Measurements from ENCODE around the gene MEF2D. TPM values are rescaled to one million over a fixed set of nuclear protein-coding genes. Genes with fewer than 3 reads are reported as not detected.

Gene MEF2D
- total RNA-seq (2014; rRNA removed; shearing (Covaris generic)), result 7.0 and 9.8 TPM in 2 replicates

DNA sequence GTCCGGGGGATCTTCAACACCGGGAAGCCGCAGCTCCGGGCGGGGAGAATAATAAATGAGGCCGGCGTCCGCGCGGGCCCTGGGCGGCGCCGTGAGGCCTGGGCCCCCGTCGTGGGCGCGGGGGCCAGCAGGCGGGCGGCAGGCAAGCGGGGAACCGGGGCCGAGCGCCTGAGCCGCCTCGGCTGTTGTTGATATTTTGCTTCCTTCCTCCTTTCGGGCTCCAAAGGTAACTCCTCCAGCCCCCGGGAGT, at the start of gene MEF2D:
MEF2D (minus strand) TSS at position 233 of the 250 bp plus-strand sequence. CDS start 17,483 bp downstream, outside the sequence.
- Histone ChIP-seq H3K27ac (peak within 1 kb of the TSS; percentile 99), H3K4me3 (peak within 1 kb of the TSS; percentile 88), H3K36me3 (peaks cover 6% of the 10 kb centered on the region), H3K9me3 (replicated peaks) (no peaks in the 10 kb centered on the region), H3K27me3 (replicated peaks) (no peaks in the 10 kb centered on the region), H3K4me1 (replicated peaks) (peaks cover 69% of the 10 kb centered on the region)
- DNase-seq (ENCODE audit: low read depth in 1 of 2, low spot score in 2 of 2), result no peak

- H3K27me3 ChIP-seq (replicated peaks), result no peaks in the 10 kb centered on the region
- no peak overlapping the region for H3K4me3 ChIP-seq
- peaks cover 100% of the 10 kb centered on the region for H3K36me3 ChIP-seq
- H3K9me3 ChIP-seq (replicated peaks), result no peaks in the 10 kb centered on the region
- no peak for DNase-seq (ENCODE audit: low read depth in 1 of 2, low spot score in 2 of 2)
- no peak overlapping the region for H3K27ac ChIP-seq
- 0 out of 2 replicates have a peak, but pooled peaks cover 4% of the 10 kb centered on the region for H3K4me1 ChIP-seq (replicated peaks)
Observed at GRCh38 chr1:156550346-156550745, 49.8 kb upstream of the MEF2D start.

DNA sequence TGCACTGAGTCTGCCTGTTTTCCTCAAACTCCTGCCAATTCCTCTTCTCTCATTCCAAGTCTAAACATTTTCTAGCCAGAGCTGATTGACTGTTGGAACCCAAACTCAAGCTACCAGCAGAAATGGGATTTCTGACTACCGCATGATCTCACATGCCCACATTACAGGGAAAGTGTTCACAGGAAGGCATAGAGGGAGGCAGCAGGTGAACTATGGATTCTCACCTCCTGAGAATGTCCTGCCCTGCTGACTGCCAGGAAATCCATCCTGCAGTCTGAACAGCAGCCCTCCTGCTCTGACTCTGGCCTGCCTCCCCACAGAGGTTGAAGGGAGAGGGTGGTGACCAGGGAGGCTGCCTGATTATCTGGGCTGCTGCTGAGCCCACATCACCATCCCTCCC, 49.3 kb upstream of the MEF2D start:
- 0 out of 2 replicates have a peak, but pooled peaks cover 4% of the 10 kb centered on the region for H3K4me1 ChIP-seq (replicated peaks)
- H3K9me3 ChIP-seq (replicated peaks), result no peaks in the 10 kb centered on the region
- H3K27ac ChIP-seq, result no peak overlapping the region
- no peak for DNase-seq (ENCODE audit: low read depth in 1 of 2, low spot score in 2 of 2)
- H3K4me3 ChIP-seq, result no peak overlapping the region
- no peaks in the 10 kb centered on the region for H3K27me3 ChIP-seq (replicated peaks)
- peaks cover 99% of the 10 kb centered on the region for H3K36me3 ChIP-seq

DNA sequence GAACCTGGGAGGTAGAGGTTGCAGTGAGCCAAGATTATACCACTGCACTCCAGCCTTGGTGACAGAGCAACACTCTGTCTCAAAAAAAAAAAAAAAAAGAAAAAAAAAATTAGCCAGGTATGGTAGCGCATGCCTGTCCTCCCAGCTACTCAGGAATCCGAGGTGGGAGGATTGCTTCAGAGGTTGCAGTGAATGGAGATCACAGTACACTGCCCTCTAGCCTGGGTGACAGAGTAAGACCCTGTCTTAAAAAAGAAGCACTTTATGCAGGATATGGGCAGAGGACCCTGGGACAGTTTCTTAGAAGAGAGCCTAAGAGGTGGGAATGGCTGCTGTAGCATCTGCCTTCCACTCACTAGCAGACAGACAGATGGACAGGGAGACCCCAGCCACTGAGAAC, 48.8 kb upstream of the MEF2D start:
- no peak overlapping the region for H3K4me3 ChIP-seq
- H3K27me3 ChIP-seq (replicated peaks), result no peaks in the 10 kb centered on the region
- no peak overlapping the region for H3K27ac ChIP-seq
- no peaks in the 10 kb centered on the region for H3K9me3 ChIP-seq (replicated peaks)
- no peak for DNase-seq (ENCODE audit: low read depth in 1 of 2, low spot score in 2 of 2)
- H3K36me3 ChIP-seq, result peaks cover 99% of the 10 kb centered on the region
- 0 out of 2 replicates have a peak, but pooled peaks cover 4% of the 10 kb centered on the region for H3K4me1 ChIP-seq (replicated peaks)

- H3K36me3 ChIP-seq, result peaks cover 99% of the 10 kb centered on the region
- 0 out of 2 replicates have a peak, but pooled peaks cover 4% of the 10 kb centered on the region for H3K4me1 ChIP-seq (replicated peaks)
- DNase-seq (ENCODE audit: low read depth in 1 of 2, low spot score in 2 of 2), result no peak
- no peaks in the 10 kb centered on the region for H3K9me3 ChIP-seq (replicated peaks)
- H3K27ac ChIP-seq, result no peak overlapping the region
- H3K27me3 ChIP-seq (replicated peaks), result no peaks in the 10 kb centered on the region
- H3K4me3 ChIP-seq, result no peak overlapping the region
Observed at GRCh38 chr1:156547982-156548381, 47.4 kb upstream of the MEF2D start.

GRCh38 chr1:156547434-156547833, 46.9 kb upstream of the MEF2D start:
- H3K27ac ChIP-seq, result no peak overlapping the region
- H3K27me3 ChIP-seq (replicated peaks), result no peaks in the 10 kb centered on the region
- no peak for DNase-seq (ENCODE audit: low read depth in 1 of 2, low spot score in 2 of 2)
- H3K36me3 ChIP-seq, result peaks cover 99% of the 10 kb centered on the region
- no peaks in the 10 kb centered on the region for H3K9me3 ChIP-seq (replicated peaks)
- H3K4me3 ChIP-seq, result no peak overlapping the region
- 0 out of 2 replicates have a peak, but pooled peaks cover 4% of the 10 kb centered on the region for H3K4me1 ChIP-seq (replicated peaks)

DNA sequence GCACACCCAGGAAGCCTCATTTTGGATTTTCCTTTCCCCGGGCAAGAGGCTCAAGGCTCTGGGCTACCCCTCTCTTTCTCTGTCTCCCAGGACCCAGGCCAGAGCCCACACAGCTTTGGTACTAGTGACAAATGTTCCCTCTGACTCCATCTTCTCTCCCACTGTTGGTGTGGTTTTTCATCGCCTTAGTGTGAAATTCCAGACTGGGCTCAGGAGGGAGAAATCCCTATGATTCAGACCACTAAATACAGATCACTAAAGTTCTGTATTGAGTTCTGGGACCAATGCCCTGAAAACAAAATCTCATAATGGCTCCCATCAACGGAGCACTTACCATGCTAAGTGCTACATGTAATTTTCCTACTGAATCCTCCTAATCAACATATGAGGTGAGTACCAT, 45.7 kb upstream of the MEF2D start:
- H3K36me3 ChIP-seq, result peaks cover 99% of the 10 kb centered on the region
- no peaks in the 10 kb centered on the region for H3K4me1 ChIP-seq (replicated peaks)
- H3K4me3 ChIP-seq, result no peak overlapping the region
- H3K9me3 ChIP-seq (replicated peaks), result no peaks in the 10 kb centered on the region
- H3K27ac ChIP-seq, result no peak overlapping the region
- DNase-seq (ENCODE audit: low read depth in 1 of 2, low spot score in 2 of 2), result no peak
- H3K27me3 ChIP-seq (replicated peaks), result no peaks in the 10 kb centered on the region

GRCh38 chr1:156544592-156545102, 44.1 kb upstream of the MEF2D start:
- Histone ChIP-seq H3K36me3 (peaks cover 99% of the 10 kb centered on the region), H3K4me1 (replicated peaks) (no peaks in the 10 kb centered on the region), H3K27me3 (replicated peaks) (no peaks in the 10 kb centered on the region), H3K9me3 (replicated peaks) (no peaks in the 10 kb centered on the region), H3K4me3 (no peak overlapping the region), H3K27ac (no peak overlapping the region)
- DNase-seq (ENCODE audit: low read depth in 1 of 2, low spot score in 2 of 2), result no peak

DNA sequence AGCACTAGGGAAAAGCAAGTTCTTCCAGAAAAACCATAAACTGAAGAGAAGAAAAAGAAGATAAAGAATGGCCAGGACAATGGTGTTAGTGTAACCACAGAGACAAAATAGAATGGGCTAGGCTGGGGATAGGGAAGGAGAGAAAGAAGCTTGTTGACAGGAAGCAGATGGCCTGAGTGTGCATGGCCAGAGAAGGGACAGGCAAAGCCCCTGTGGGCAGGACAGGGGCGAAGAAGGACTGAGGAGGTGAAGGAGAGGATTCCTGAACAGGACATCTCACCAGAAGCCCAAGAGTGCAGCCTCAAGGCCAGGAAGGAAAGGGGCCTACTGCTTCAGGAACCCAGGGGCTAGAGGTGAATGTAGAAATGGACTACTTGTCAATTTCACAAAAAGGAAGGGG, 42.5 kb upstream of the MEF2D start:
- no peak for DNase-seq (ENCODE audit: low read depth in 1 of 2, low spot score in 2 of 2)
- no peaks in the 10 kb centered on the region for H3K27me3 ChIP-seq (replicated peaks)
- no peaks in the 10 kb centered on the region for H3K9me3 ChIP-seq (replicated peaks)
- no peaks in the 10 kb centered on the region for H3K4me1 ChIP-seq (replicated peaks)
- H3K27ac ChIP-seq, result no peak overlapping the region
- H3K4me3 ChIP-seq, result no peak overlapping the region
- H3K36me3 ChIP-seq, result peaks cover 99% of the 10 kb centered on the region

DNA sequence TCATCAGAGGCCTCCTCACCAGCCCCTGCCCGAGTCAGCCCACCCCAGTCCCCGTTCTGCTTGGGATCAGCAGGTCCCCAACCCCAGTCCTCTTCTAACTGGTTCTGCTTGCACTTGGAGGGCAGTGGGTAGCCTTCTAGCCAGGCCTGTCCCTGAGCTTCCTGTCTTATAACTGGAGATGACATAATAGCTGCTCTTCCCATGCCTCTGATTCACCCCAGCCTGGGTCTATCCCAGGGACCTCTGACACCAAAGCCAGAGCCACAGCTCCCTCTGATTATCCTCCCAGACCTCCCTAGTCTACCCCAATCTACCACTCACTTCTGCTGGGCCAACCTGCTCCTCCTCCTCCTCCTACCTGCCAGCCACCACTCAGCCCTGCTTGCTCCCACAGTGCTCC, 40.4 kb upstream of the MEF2D start:
- Histone ChIP-seq H3K4me3 (no peak overlapping the region), H3K4me1 (replicated peaks) (no peaks in the 10 kb centered on the region), H3K36me3 (peaks cover 99% of the 10 kb centered on the region), H3K9me3 (replicated peaks) (no peaks in the 10 kb centered on the region), H3K27me3 (replicated peaks) (no peaks in the 10 kb centered on the region), H3K27ac (no peak overlapping the region)
- no peak for DNase-seq (ENCODE audit: low read depth in 1 of 2, low spot score in 2 of 2)

- peaks cover 100% of the 10 kb centered on the region for H3K36me3 ChIP-seq
- no peak overlapping the region for H3K27ac ChIP-seq
- no peak for DNase-seq (ENCODE audit: low read depth in 1 of 2, low spot score in 2 of 2)
- H3K27me3 ChIP-seq (replicated peaks), result no peaks in the 10 kb centered on the region
- no peak overlapping the region for H3K4me3 ChIP-seq
- H3K4me1 ChIP-seq (replicated peaks), result no peaks in the 10 kb centered on the region
- H3K9me3 ChIP-seq (replicated peaks), result no peaks in the 10 kb centered on the region
Observed at GRCh38 chr1:156539818-156540355, 39.3 kb upstream of the MEF2D start.

- H3K36me3 ChIP-seq, result peaks cover 100% of the 10 kb centered on the region
- H3K4me1 ChIP-seq (replicated peaks), result no peaks in the 10 kb centered on the region
- no peak for DNase-seq (ENCODE audit: low read depth in 1 of 2, low spot score in 2 of 2)
- no peaks in the 10 kb centered on the region for H3K27me3 ChIP-seq (replicated peaks)
- H3K4me3 ChIP-seq, result no peak overlapping the region
- no peak overlapping the region for H3K27ac ChIP-seq
- no peaks in the 10 kb centered on the region for H3K9me3 ChIP-seq (replicated peaks)
Observed at GRCh38 chr1:156538711-156539440, 38.3 kb upstream of the MEF2D start.

DNA sequence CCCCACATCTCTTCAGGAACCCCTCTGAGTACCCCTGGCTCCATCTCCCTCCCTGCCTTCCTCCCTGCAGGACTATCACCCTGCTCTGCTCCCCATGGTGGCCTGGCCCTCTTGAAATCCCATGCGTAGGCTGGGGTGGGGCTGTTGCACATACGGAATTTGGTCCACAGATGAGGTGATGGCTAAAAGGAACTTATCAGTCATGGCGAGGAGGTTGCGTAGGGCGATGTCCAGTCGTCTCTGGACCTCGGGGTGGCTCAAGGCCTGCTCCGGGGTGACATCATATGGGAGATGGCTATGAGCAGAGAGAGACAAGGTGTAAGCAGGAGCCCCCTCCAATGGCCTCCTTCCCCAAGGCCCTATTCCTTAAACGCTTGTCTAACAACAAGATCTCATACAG, 36.5 kb upstream of the MEF2D start:
- DNase-seq (ENCODE audit: low read depth in 1 of 2, low spot score in 2 of 2), result no peak
- H3K9me3 ChIP-seq (replicated peaks), result no peaks in the 10 kb centered on the region
- H3K4me3 ChIP-seq, result no peak overlapping the region
- H3K27me3 ChIP-seq (replicated peaks), result no peaks in the 10 kb centered on the region
- no peaks in the 10 kb centered on the region for H3K4me1 ChIP-seq (replicated peaks)
- peaks cover 100% of the 10 kb centered on the region for H3K36me3 ChIP-seq
- no peak overlapping the region for H3K27ac ChIP-seq

DNA sequence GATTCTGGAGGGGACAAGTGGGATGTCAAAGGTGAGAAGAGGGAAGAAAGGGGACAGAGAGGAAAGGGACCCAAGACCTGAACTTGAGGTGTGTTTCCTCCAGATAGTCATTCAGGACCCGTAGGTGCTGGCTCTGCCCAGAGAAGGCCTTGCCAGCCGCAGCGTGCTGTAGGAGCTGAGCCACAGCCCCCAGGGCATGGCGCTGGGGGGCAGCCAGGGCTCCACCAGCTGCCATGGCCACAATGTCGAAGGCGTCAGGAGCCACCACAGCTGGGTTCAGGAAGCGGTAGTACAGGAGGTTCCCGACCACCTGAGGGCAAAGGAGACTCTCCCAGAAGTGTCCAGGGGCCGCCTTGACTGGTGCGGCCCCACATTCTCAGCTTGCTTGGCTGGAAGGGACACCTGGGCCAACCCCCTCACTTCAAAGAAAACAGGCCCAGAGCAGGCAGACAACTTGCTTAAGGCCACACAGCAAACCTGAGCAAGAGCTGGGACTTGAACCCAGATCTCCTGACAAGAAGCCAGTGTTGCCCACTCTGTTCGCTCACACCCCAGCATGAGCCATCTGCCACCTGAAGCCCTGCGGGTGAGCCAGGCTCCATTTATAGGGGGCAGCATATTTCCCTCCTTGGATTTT, 34.0 kb upstream of the MEF2D start:
- DNase-seq (ENCODE audit: low read depth in 1 of 2, low spot score in 2 of 2), result no peak
- H3K27ac ChIP-seq, result no peak overlapping the region
- no peaks in the 10 kb centered on the region for H3K9me3 ChIP-seq (replicated peaks)
- no peaks in the 10 kb centered on the region for H3K4me1 ChIP-seq (replicated peaks)
- no peaks in the 10 kb centered on the region for H3K27me3 ChIP-seq (replicated peaks)
- peaks cover 99% of the 10 kb centered on the region for H3K36me3 ChIP-seq
- H3K4me3 ChIP-seq, result no peak overlapping the region
